ENCODE data around the gene ESRRG.

ESRRG gene

GRCh38 chr1:216643176-216643575 lies 80.1 kb downstream of the ESRRG start:
- Histone ChIP-seq H3K36me3 (ENCODE audit: low read depth) (no peaks in the 10 kb centered on the region), H3K4me3 (ENCODE audit: severe bottlenecking) (no peak overlapping the region), H3K27ac (ENCODE audit: poor library complexity, severe bottlenecking) (no peak overlapping the region), H3K4me1 (ENCODE audit: insufficient read depth, poor library complexity, severe bottlenecking) (no peaks in the 10 kb centered on the region), H3K9me3 (ENCODE audit: severe bottlenecking) (no peaks in the 10 kb centered on the region), H3K27me3 (ENCODE audit: insufficient read depth, poor library complexity, severe bottlenecking) (no peaks in the 10 kb centered on the region)
- DNase-seq (ENCODE audit: low spot score) (no peak), ATAC-seq (ENCODE audit: low read depth) (no peak)
- no peak for TF ChIP-seq CTCF (IDR thresholded peaks at IDR 0.05; ENCODE audit: poor library complexity, severe bottlenecking)

- H3K4me3 ChIP-seq (ENCODE audit: severe bottlenecking), result no peak overlapping the region
- no peak for ATAC-seq (ENCODE audit: low read depth)
These were observed 81.4 kb downstream of the ESRRG start for GRCh38 chr1:216641669-216642460.

DNA sequence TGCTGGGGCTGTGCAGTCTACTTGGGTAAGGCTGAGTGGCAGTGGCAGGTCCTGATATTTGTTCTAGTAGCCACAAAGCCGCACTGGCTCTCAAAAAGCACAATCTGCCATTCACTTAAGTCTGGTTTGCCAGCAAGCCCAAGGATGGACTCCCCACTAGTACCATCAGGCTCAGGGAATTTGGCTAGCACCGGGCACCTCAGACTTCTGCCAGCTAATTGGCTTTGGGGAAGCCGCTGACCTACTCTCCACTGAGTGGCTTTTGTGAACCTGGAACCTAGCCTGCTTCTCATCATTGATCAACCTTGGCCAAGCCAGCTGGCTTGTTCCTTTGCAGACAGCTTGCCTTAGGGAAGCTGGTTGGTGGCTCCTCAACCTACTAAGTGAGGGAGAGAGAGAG lies 83.1 kb downstream of the ESRRG start:
- TF ChIP-seq CTCF (IDR thresholded peaks at IDR 0.05; ENCODE audit: poor library complexity, severe bottlenecking), result no peak
- no peak for DNase-seq (ENCODE audit: low spot score)
- Histone ChIP-seq H3K9me3 (ENCODE audit: severe bottlenecking) (no peaks in the 10 kb centered on the region), H3K27ac (ENCODE audit: poor library complexity, severe bottlenecking) (no peak overlapping the region), H3K4me3 (ENCODE audit: severe bottlenecking) (no peak overlapping the region), H3K4me1 (ENCODE audit: insufficient read depth, poor library complexity, severe bottlenecking) (no peaks in the 10 kb centered on the region), H3K36me3 (ENCODE audit: low read depth) (no peaks in the 10 kb centered on the region), H3K27me3 (ENCODE audit: insufficient read depth, poor library complexity, severe bottlenecking) (no peaks in the 10 kb centered on the region)
- ATAC-seq (ENCODE audit: low read depth), result no peak

More at GRCh38 chr1:216641669-216642460, 81.4 kb downstream of the ESRRG start:
- no peaks in the 10 kb centered on the region for H3K4me1 ChIP-seq (ENCODE audit: insufficient read depth, poor library complexity, severe bottlenecking)
- no peaks in the 10 kb centered on the region for H3K9me3 ChIP-seq (ENCODE audit: severe bottlenecking)
- no peak for TF ChIP-seq CTCF (IDR thresholded peaks at IDR 0.05; ENCODE audit: poor library complexity, severe bottlenecking)
- no peak for DNase-seq (ENCODE audit: low spot score)
- no peak overlapping the region for H3K27ac ChIP-seq (ENCODE audit: poor library complexity, severe bottlenecking)
- H3K36me3 ChIP-seq (ENCODE audit: low read depth), result no peaks in the 10 kb centered on the region
- H3K27me3 ChIP-seq (ENCODE audit: insufficient read depth, poor library complexity, severe bottlenecking), result no peaks in the 10 kb centered on the region

DNA sequence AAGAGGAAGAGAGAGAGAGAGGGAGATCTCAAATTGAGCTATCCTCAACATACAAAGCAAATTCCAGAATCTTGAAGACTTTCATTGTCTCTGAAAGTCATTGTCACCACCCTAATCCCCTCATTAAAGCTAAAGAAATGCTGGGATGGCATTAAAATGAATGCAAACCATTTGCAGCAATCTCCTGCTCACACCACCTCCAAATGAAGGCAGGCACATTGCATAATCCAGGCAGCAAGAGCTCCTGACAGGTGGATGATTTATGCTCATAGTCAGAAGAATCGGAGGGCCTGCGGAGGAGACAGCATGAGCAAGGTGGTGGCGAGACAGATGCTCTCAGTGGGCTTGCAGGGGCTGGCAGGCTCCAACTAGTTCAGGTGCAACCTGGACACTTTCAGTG lies 90.2 kb downstream of the ESRRG start:
- no peaks in the 10 kb centered on the region for H3K36me3 ChIP-seq (ENCODE audit: low read depth)
- H3K4me3 ChIP-seq (ENCODE audit: severe bottlenecking), result no peak overlapping the region
- no peaks in the 10 kb centered on the region for H3K9me3 ChIP-seq (ENCODE audit: severe bottlenecking)
- no peak for DNase-seq (ENCODE audit: low spot score)
- TF ChIP-seq CTCF (IDR thresholded peaks at IDR 0.05; ENCODE audit: poor library complexity, severe bottlenecking), result no peak
- no peaks in the 10 kb centered on the region for H3K4me1 ChIP-seq (ENCODE audit: insufficient read depth, poor library complexity, severe bottlenecking)
- no peak for ATAC-seq (ENCODE audit: low read depth)
- H3K27me3 ChIP-seq (ENCODE audit: insufficient read depth, poor library complexity, severe bottlenecking), result no peaks in the 10 kb centered on the region
- H3K27ac ChIP-seq (ENCODE audit: poor library complexity, severe bottlenecking), result no peak overlapping the region

- ATAC-seq (ENCODE audit: low read depth), result no peak
- TF ChIP-seq CTCF (IDR thresholded peaks at IDR 0.05; ENCODE audit: poor library complexity, severe bottlenecking), result no peak
- Histone ChIP-seq H3K4me1 (ENCODE audit: insufficient read depth, poor library complexity, severe bottlenecking) (no peaks in the 10 kb centered on the region), H3K27ac (ENCODE audit: poor library complexity, severe bottlenecking) (no peak overlapping the region), H3K36me3 (ENCODE audit: low read depth) (no peaks in the 10 kb centered on the region), H3K27me3 (ENCODE audit: insufficient read depth, poor library complexity, severe bottlenecking) (no peaks in the 10 kb centered on the region), H3K9me3 (ENCODE audit: severe bottlenecking) (no peaks in the 10 kb centered on the region), H3K4me3 (ENCODE audit: severe bottlenecking) (no peak overlapping the region)
- no peak for DNase-seq (ENCODE audit: low spot score)
These were observed 92.7 kb downstream of the ESRRG start for GRCh38 chr1:216630532-216630931.

All from RWPE2 (cell line).